HuH-7 (cell line): ENCODE measurements around the gene ACAT2.
"Not testable (repeated sequence)": the region's sequence is repeated elsewhere in the genome, so short reads cannot be mapped to it uniquely, and the experiment has no call there.

ENCODE experiments used
- DNase-seq: peaks from one replicate; pipeline ENCODE4 v3.0.0; 2011; ENCODE audit warnings: low spot score

The ACAT2 gene

GRCh38 chr6:159813781-159814180, 51.9 kb downstream of the ACAT2 start:
- no peak for DNase-seq

- DNase-seq, result no peak
Measured at GRCh38 chr6:159815410-159815809, 53.6 kb downstream of the ACAT2 start.

DNA sequence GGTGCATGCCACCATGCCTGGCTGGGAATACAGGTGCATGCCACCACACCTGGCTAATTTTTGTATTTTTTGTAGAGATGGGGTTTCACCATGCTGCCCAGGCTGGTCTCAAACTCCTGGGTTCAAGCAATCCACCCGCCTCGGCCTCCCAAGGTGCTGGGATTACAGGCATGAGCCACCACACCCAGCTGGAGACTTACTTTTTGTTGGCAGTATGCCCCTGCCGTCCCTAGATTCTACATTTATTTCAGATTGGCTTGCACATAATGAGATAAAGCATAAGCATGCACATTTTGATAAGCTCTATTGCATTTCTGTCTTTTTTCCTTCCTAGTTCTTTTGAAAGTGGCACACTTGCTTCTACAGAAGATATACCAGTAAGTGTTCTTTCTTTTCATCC, 54.9 kb downstream of the ACAT2 start:
- not testable (repeated sequence) for DNase-seq

- DNase-seq, result no peak
Measured at GRCh38 chr6:159817951-159818739, 56.3 kb downstream of the ACAT2 start.

DNA sequence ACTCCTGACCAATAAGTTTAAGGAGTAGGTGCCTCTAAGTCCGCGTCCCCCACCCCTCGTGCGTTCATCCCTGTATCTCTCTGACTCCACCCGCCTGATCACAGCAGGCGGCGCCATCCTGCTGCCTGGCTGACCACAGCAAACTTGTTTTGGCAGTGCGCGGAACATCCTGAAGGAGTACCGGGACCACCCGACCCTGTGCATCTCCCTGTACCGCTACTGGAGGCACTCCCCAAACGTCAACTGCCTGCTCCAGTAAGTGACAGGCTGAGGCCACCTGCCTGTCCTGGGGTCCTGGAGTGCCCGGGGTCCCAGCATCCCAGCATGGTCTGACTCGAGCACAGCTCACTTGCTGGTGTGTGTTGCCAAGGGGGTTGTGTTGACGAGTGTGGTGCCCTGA, 57.3 kb downstream of the ACAT2 start:
- DNase-seq, result no peak

- DNase-seq, result no peak
Measured at GRCh38 chr6:159819932-159820640, 58.2 kb downstream of the ACAT2 start.

DNA sequence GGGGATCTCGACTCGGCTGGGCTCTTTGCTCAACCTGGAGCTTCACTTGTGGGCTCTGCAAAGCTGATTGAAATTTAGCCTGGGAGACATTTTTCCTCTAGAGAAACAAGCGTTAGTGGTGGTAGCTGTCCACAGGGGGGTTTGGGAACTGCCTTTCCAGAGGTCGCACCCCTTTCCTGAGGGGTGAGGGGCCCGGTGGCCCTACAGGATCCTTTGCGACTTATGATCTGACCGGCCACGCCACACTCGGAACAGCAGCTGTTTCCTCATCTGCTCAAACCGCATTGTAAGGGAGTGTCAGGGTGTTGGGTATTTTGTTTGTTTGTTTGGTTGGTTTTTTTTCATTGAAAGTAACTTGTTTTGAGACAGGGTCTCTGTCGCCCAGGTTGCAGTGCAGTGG, 59.3 kb downstream of the ACAT2 start:
- DNase-seq, result no peak

- no peak for DNase-seq
Measured at GRCh38 chr6:159821726-159822125, 59.9 kb downstream of the ACAT2 start.

GRCh38 chr6:159823953-159824352, 62.1 kb downstream of the ACAT2 start:
- DNase-seq, result no peak

DNA sequence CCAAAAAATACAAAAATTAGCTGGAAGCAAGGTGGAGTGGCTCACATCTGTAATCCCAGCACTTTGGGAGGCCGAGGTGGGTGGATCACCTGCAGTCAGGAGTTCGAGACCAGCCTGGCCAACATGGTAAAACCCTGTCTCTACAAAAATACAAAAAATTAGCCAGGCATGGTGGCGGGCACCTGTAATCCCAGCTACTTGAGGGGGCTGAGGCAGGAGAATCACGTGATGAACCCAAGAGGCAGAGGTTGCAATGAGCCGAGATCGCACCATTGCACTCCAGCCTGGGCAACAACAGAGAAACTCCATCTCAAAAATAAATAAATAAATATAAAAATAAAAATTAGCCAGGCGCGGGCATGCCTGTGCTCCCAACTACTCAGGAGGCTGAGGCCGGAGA, 62.8 kb downstream of the ACAT2 start:
- not testable (repeated sequence) for DNase-seq

GRCh38 chr6:159826004-159826403, 64.2 kb downstream of the ACAT2 start:
- no peak for DNase-seq

- no peak for DNase-seq
Measured at GRCh38 chr6:159826968-159827647, 65.3 kb downstream of the ACAT2 start.

- DNase-seq, result no peak
Measured at GRCh38 chr6:159828074-159828473, 66.2 kb downstream of the ACAT2 start.
